LNCAP (cell line): ENCODE data around the gene ASPSCR1.

Experiments used
- TF ChIP-seq, protein P1 (sequence below): fragments of 450-650 bp; IDR thresholded peaks from 2 replicates; pipeline ENCODE4 v1.5.1; 2017; ENCODE audit warnings: mild to moderate bottlenecking

The ASPSCR1 gene

DNA sequence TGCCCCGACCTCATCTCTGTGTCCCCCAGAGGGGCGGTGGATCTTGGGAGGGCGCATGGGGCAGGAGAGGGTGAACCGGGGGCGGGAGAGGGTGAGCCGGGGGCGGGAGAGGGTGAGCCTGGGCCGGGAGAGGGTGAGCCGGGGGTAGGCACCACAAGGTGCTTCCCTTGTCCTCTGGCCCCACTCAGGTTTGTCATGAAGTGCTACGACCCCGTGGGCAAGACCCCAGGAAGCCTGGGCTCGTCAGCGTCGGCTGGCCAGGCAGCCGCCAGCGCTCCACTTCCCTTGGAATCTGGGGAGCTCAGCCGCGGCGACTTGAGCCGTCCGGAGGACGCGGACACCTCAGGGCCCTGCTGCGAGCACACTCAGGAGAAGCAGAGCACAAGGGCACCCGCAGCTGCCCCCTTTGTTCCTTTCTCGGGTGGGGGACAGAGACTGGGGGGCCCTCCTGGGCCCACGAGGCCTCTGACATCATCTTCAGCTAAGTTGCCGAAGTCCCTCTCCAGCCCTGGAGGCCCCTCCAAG, 18.9 kb downstream of the ASPSCR1 start:
- TF ChIP-seq, protein P1, sequence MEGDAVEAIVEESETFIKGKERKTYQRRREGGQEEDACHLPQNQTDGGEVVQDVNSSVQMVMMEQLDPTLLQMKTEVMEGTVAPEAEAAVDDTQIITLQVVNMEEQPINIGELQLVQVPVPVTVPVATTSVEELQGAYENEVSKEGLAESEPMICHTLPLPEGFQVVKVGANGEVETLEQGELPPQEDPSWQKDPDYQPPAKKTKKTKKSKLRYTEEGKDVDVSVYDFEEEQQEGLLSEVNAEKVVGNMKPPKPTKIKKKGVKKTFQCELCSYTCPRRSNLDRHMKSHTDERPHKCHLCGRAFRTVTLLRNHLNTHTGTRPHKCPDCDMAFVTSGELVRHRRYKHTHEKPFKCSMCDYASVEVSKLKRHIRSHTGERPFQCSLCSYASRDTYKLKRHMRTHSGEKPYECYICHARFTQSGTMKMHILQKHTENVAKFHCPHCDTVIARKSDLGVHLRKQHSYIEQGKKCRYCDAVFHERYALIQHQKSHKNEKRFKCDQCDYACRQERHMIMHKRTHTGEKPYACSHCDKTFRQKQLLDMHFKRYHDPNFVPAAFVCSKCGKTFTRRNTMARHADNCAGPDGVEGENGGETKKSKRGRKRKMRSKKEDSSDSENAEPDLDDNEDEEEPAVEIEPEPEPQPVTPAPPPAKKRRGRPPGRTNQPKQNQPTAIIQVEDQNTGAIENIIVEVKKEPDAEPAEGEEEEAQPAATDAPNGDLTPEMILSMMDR, result no peak

DNA sequence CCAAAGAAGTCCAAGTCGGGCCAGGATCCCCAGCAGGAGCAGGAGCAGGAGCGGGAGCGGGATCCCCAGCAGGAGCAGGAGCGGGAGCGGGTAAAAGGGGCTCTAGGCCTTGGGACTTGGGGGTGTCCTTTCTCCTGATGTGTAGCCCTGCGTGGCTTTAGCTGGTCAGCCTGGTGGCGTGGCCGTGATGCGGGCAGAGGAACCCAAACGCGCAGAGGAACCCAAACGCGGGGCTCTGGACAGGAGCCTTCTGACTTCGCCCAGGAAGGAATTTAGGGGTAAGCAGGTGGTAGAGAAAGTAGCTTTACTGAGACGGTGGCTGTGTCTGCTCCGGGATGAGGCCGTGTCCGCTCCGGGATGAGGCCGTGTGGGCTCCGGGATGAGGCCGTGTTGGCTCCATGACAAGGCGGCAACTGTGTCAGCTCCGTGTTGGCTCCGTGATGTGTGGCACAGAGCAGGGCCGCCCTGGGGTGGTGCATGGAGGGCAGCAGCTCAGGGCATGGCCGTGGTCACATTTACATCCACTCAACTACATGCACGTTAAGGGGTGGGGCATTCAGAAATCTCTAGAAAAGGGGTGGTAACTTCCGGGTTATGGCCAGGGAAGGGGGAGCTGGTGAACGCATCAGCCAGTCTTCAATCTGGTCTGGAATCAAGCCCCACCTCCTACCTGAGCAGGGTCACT, 19.5 kb downstream of the ASPSCR1 start:
- TF ChIP-seq, protein P1, result no peak

DNA sequence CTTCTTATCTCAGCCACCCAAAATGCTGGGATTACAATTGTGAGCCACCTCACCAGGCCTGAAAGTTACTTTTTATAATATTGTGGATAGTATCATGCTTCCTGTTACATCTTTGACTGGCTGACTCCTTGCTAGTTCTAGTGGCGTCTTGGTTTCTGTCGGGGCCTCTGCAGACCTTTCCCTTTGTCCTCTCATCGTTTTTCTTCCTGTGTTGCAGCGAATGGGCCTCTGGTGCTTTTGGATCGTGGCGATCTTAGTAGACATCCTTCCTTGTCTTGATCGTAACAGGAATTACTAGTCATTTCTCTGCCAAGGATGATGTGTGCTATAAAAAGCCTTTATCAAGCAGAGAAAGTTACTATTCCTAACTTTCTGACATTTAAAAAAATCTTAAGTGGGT, 20.8 kb downstream of the ASPSCR1 start:
- TF ChIP-seq, protein P1, result no peak

DNA sequence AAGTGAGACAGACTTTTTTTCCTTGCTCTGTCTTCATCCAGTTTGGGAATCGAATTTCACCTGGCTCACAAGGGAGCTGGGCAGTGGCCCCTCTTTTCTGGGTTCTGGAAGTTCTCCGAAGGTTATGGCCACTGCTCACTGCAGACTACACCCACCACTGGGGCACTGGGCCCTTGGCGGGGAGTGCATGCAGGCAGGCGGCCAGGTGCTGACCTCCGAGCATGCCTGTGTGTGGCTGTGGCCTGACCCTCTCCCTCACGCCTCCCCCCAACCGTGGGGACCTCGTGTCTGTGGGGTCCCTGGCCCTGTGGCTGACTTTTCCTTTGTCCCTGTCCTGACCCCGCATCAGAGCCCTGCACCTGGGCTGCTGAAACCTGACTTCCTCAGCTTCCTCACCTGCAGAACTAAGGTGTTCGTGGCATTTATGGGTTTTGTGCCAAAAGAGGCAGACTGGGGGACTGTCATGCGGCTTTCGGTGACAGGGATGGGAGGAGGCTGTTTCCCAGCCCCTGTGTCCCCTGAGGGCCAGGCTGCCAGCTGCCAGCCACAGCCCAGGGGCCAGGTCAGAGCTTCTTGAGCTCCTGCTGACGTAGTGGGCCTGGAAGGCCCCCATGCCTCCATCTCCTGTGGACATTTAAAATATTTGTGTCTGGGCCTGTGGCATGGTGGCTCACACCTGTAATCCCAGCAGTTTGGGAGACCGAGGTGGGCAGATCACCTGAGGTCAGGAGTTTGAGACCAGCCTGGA, 21.4 kb downstream of the ASPSCR1 start:
- TF ChIP-seq, protein P1, result no peak

DNA sequence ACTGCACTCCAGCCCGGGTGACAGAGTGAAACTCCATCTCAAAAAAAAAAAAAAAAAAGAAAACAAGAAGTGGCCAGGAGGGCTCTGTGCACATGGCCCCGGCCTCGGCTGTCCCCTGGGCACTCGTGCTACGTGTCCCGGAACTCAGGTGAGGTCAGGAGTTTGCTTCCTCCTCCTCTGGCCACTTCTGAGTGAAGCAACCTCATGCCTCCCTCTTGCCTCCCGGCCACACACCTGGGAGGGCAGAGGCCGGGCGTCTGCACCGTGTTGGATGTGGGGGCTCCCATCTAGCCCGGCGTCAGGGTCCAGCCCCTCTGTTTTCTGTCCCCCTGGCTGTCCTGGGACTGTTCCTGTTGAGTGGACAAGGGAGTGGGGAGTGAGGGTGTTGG, 22.2 kb downstream of the ASPSCR1 start:
- TF ChIP-seq, protein P1, result no peak

DNA sequence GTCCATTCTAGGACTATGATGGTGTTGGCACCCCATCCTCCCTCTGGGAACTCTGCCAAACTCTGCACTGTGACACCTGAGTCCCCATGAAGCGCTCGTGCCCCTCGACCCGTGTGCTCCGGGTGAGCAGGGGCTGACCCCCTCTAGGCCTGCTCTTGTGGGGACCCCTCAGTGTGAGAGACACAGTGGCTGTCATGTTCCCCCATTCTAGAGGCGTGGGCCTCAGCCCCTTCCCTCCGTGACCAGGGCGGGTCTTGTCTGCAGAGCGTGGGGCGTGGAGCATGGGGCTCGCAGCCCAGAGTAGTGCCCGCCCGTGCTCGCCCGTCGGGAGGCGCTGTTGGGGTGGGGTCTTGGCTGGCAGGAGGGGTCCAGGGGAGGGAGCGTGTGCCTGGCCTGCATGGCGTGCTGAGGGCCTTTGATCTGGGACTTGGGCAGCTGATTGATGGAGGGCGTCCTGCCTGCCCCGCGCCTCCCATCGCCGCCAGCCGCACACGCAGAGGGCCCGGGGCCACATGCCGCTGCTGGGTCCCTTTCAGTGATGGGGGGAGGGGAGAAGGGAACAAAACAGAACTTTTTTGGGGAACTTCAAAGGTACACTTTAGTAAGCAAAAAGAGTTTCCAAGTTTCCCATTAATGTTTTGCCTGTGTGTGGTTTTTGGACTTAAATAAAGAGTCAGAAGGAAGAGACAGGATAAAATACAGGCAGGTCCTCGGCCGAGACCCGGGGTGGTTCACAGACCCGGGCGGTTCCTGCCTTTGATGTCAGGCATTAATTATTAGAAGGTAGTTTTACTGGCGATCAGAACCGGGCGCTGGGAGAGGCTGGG, 22.8 kb downstream of the ASPSCR1 start:
- TF ChIP-seq, protein P1, result no peak

DNA sequence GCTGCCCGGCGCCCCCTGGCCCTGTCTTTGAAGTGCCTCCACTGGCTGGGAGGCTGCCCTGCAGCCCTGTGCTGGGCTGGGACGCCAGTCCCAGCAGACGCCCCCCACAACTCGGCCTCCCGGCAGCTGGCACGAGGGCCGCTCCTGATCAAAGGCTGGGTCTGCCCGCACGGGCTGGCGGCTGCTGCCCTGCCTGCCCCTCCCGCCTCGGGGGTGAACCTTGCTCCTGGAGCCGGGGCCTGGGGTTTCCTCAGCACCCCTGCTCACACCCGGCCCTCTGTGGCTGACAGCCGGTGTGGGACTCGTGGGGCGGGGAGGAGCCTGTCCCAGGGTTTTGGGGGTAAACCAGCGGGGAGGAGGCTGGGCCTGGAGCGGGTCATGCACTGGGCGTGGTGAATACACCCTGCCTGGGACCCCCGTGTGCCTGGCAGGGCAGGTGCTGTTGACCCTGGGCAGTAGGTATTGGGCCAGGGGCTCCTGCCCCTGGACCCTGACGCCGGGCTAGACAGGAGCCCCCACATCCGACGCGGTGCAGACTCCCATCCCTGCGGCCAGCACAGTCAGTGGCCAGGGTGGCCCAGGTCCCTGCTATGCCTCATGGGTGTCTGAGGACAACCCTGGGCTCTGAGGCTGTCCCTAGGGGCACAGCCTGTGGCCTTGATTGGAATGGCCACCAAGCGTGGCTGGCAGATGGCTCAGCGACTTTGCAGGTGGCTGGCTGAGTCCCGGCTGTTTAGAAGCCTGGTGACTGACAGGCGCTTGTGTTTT, 23.6 kb downstream of the ASPSCR1 start:
- TF ChIP-seq, protein P1, result no peak
